Measurements from ENCODE around the gene TAS1R1.

TAS1R1 gene

GRCh38 chr1:6574818-6575217, 19.7 kb downstream of the TAS1R1 start:
- no peak for DNase-seq

- DNase-seq, result no peak
Measured at GRCh38 chr1:6577831-6578525, 22.9 kb downstream of the TAS1R1 start.

GRCh38 chr1:6578624-6579373, 23.7 kb downstream of the TAS1R1 start:
- DNase-seq, result no peak

GRCh38 chr1:6579374-6580118, 24.4 kb downstream of the TAS1R1 start, which contains the start of gene ZBTB48:
TSS of gene ZBTB48 (plus strand) at chr1:6579994. CDS start at chr1:6580610, 616 bp downstream.
- peak; percentile 87 for DNase-seq

- DNase-seq, result no peak
Measured at GRCh38 chr1:6580119-6580592, 25.0 kb downstream of the TAS1R1 start.

GRCh38 chr1:6580593-6581409, 25.7 kb downstream of the TAS1R1 start:
- DNase-seq, result no peak

- no peak for DNase-seq
Measured at GRCh38 chr1:6581561-6582305, 26.6 kb downstream of the TAS1R1 start.

GRCh38 chr1:6582370-6582769, 27.3 kb downstream of the TAS1R1 start:
- no peak for DNase-seq

- no peak for DNase-seq
Measured at GRCh38 chr1:6584126-6585080, 29.3 kb downstream of the TAS1R1 start.

- DNase-seq, result no peak
Measured at GRCh38 chr1:6585081-6585722, 30.1 kb downstream of the TAS1R1 start.

- no peak for DNase-seq
Measured at GRCh38 chr1:6585841-6586240, 30.7 kb downstream of the TAS1R1 start.

- no peak for DNase-seq
Measured at GRCh38 chr1:6586404-6586816, 31.3 kb downstream of the TAS1R1 start.

- DNase-seq, result no peak
Measured at GRCh38 chr1:6587261-6588005, 32.3 kb downstream of the TAS1R1 start.

GRCh38 chr1:6588128-6588892, 33.2 kb downstream of the TAS1R1 start:
- no peak for DNase-seq

GRCh38 chr1:6588893-6589520, 33.9 kb downstream of the TAS1R1 start:
- DNase-seq, result no peak

- DNase-seq, result no peak
Measured at GRCh38 chr1:6590046-6590445, 34.9 kb downstream of the TAS1R1 start.

- no peak for DNase-seq
Measured at GRCh38 chr1:6591222-6591621, 36.1 kb downstream of the TAS1R1 start.

GRCh38 chr1:6591644-6592043, 36.5 kb downstream of the TAS1R1 start:
- DNase-seq, result no peak

All from GOT3 (cell line).